GM12891 (cell line): ENCODE data around the gene ADGRA3.

Experiments
- PAX5 ChIP-seq: IDR thresholded peaks from 2 replicates; pipeline ENCODE4 v1.6.1; 2011; ENCODE audit warnings: low read length, moderate library complexity, mild to moderate bottlenecking; ENCODE audit not compliant: insufficient read depth, severe bottlenecking
- POLR2A ChIP-seq: IDR thresholded peaks from 2 replicates; pipeline ENCODE4 v1.6.1; 2011; ENCODE audit warnings: low read depth, low read length, control low read depth
- POLR2AphosphoS5 ChIP-seq: IDR thresholded peaks from 2 replicates; pipeline ENCODE4 v1.6.1; 2011; ENCODE audit warnings: low read depth, low read length, control low read depth
- SPI1 ChIP-seq: IDR thresholded peaks from 2 replicates; pipeline ENCODE4 v1.6.1; 2011; ENCODE audit warnings: low read depth, low read length, control low read depth
- TAF1 ChIP-seq: IDR thresholded peaks from 2 replicates; pipeline ENCODE4 v1.6.1; 2011; ENCODE audit warnings: low read depth, low read length, control low read depth

GRCh38 chr4:22462688-22463087, 53.2 kb downstream of the ADGRA3 start:
- no peak for TF ChIP-seq POLR2A
- no peak for TF ChIP-seq TAF1
- TF ChIP-seq POLR2AphosphoS5: no peak
- TF ChIP-seq PAX5: no peak
- TF ChIP-seq SPI1: no peak
